ENCODE data around the gene EFNA2. TPM values are rescaled to one million over a fixed set of nuclear protein-coding genes. Genes with fewer than 3 reads are reported as not detected.
"Not testable (repeated sequence)": the region's sequence is repeated elsewhere in the genome, so short reads cannot be mapped to it uniquely, and the experiment has no call there.

The EFNA2 gene
- total RNA-seq, 4 donors from 2014 or later, result 0.76 TPM; not detected in 3

DNA sequence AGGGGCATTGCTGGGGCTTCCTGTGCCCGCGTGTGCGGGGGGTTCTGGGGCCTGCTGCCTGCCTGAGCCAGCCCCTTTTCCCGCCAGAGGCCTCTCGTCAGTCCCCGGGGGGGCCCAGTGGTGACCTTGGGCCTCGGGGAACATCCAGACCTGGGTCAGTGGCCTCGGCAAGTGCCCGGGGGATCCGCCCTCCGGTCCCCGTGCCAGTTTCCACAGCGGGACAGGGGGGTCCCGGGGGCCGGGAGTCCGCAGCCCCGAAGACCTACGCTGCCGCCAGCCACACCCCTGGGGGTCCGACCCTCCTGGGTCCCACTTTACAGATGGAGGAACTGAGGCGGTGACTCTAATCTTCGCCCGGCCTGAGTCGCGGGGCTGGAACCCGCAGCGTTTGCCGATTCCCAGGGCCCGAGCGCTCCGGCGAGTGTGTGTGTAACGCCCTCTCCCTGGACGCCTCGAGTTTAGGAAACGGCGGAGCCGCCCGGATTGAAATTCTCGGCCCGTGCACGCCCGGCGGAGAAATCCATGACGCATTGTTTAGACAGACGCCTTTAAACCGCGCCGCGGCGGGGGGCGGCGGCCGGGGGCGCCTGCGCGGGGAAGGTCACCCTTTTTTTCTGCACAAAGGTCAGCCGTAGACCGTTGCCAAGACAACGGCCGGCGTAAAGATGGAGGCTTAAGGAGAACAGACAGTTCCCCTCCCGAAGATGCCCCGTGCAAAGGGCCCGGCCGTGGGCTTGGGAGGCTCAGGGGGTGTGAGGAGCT lies 39.3 kb downstream of the EFNA2 start:
- H3K4me3 ChIP-seq, result peak overlapping the region; percentile 19 to 25
- no peak overlapping the region for H3K27ac ChIP-seq
- H3K27me3 ChIP-seq, result peaks cover 0 to 10% of the 10 kb centered on the region in 2 donors
- H3K36me3 ChIP-seq, result no peaks in the 10 kb centered on the region
- intact Hi-C loops (cut with DNase I; ENCODE audit: low total_unique reads), result no loop called here
- H3K9me3 ChIP-seq, result no peaks in the 10 kb centered on the region
- TF ChIP-seq POLR2A (IDR thresholded peaks at IDR 0.05), result no peak
- TF ChIP-seq, protein P1, sequence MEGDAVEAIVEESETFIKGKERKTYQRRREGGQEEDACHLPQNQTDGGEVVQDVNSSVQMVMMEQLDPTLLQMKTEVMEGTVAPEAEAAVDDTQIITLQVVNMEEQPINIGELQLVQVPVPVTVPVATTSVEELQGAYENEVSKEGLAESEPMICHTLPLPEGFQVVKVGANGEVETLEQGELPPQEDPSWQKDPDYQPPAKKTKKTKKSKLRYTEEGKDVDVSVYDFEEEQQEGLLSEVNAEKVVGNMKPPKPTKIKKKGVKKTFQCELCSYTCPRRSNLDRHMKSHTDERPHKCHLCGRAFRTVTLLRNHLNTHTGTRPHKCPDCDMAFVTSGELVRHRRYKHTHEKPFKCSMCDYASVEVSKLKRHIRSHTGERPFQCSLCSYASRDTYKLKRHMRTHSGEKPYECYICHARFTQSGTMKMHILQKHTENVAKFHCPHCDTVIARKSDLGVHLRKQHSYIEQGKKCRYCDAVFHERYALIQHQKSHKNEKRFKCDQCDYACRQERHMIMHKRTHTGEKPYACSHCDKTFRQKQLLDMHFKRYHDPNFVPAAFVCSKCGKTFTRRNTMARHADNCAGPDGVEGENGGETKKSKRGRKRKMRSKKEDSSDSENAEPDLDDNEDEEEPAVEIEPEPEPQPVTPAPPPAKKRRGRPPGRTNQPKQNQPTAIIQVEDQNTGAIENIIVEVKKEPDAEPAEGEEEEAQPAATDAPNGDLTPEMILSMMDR (IDR thresholded peaks at IDR 0.05), result no peak
- H3K4me1 ChIP-seq, result no peaks in the 10 kb centered on the region
- DNase-seq, result peak; percentile 31 to 40

DNA sequence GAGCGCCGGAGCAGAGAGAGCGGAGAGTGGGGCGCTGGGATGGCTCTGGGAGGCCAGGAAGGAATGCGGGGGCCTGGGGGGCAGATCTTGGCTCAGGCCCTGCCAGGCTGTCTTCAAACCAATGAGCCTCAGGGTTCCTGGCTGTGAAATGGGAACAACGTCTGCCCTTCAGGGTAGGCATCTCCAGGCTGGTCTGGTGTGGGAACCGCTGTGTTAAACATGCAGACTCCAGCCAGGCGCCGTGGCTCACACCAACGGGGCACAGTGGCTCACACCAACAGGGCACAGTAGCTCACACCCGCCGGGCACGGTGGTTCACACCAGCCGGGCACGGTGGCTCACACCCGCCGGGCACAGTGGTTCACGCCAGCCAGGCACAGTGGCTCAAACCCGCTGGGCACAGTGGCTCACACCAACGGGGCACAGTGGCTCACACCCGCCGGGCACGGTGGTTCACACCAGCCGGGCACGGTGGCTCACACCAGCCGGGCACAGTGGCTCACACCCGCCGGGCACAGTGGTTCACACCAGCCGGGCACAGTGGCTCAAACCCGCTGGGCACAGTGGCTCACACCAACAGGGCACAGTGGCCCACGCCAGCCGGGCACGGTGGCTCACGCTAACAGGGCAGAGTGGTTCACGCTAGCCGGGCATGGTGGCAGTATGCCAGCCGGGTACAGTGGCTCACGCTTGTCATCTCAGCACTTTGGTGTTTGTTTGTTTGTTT lies 40.1 kb downstream of the EFNA2 start:
- TF ChIP-seq, protein P1 (IDR thresholded peaks at IDR 0.05), result no peak
- no peak for TF ChIP-seq POLR2A (IDR thresholded peaks at IDR 0.05)
- H3K4me3 ChIP-seq, result peak overlapping the region in 1 of 2 donors; percentile 25
- no peaks in the 10 kb centered on the region for H3K4me1 ChIP-seq
- H3K27ac ChIP-seq, result no peak overlapping the region
- H3K36me3 ChIP-seq, result no peaks in the 10 kb centered on the region
- intact Hi-C loops (cut with DNase I; ENCODE audit: low total_unique reads), result no loop called here
- peaks cover 0 to 8% of the 10 kb centered on the region in 2 donors for H3K27me3 ChIP-seq
- no peaks in the 10 kb centered on the region for H3K9me3 ChIP-seq
- no peak for DNase-seq

DNA sequence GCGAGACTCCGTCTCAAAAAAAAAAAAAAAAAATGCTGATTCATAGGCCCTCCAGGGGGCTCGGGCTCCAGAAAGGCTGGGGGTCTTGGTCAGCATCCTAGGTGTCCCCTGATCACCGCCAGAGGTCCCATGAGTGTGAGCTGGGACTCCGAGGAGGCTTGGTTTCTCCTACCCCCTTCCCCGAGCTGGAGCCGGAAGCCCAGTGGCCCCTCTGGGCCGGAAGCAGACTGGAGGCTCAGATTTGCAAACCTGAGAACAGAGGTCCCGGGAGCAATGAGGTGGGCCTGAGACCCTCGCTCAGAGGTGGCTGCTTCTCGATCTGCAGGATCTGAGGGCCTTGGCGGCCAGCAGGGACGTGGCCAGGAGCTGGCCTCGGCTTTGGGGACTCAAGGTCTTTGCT lies 41.5 kb downstream of the EFNA2 start:
- TF ChIP-seq POLR2A (IDR thresholded peaks at IDR 0.05), result no peak
- TF ChIP-seq, protein P1 (IDR thresholded peaks at IDR 0.05), result no peak
- Histone ChIP-seq H3K27me3 (peaks cover 0 to 8% of the 10 kb centered on the region in 2 donors), H3K9me3 (no peaks in the 10 kb centered on the region), H3K4me3 (no peak overlapping the region), H3K4me1 (no peaks in the 10 kb centered on the region), H3K27ac (no peak overlapping the region), H3K36me3 (no peaks in the 10 kb centered on the region)
- no peak for DNase-seq
- intact Hi-C loops (cut with DNase I; ENCODE audit: low total_unique reads), result no loop called here

DNA sequence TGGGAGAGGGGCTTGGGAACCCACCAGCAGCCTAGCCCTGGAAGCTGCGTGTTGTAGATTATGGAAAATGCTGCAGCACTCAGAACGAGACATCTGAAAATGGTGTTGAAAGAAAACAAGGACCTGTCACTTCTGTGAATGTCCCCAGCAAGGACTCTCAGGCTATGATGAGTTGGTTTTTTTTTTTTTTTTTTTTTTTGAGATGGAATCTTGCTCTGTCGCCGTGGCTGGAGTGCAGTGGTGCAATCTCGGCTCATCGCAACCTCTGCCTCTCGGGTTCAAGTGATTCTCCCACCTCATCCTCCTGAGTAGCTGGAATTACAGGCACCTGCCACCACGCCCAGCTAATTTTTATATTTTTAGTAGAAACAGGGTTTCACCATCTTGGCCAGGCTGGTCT lies 46.5 kb downstream of the EFNA2 start:
- H3K4me3 ChIP-seq; DNase-seq; intact Hi-C loops (cut with DNase I; ENCODE audit: low total_unique reads); H3K9me3 ChIP-seq; H3K36me3 ChIP-seq; H3K27ac ChIP-seq; H3K4me1 ChIP-seq; H3K27me3 ChIP-seq: not testable (repeated sequence)

DNA sequence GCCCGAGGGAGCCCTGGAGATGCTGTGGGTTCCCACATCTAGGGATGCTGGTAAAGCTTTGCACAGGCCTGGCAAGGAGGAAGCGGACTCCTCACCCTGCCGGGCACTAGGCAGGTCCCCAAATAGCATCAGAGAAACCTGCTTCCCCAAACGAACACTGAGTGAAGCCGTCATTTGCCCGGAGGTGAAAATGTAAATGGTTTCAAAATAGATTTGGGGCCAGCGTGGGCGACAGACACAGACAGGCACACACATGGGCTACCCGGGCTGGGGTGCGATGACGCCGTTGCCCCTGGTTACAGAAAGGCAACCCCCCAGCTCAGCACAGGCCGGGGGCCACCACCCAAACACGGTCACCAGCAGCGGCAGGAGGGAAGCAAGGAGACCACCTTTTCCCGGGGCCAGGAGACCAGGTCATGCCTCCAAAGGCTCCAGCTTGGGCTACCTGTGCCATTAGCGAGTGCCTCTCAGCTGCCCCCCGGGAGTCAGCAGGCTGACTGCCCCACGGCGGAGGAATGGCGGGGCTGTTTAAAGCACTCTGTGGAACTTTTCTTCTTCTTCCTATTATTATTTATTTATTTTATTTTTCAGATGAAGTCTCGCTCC lies 50.5 kb downstream of the EFNA2 start:
- TF ChIP-seq, protein P1 (IDR thresholded peaks at IDR 0.05), result no peak
- TF ChIP-seq POLR2A (IDR thresholded peaks at IDR 0.05), result no peak
- Histone ChIP-seq H3K4me1 (no peaks in the 10 kb centered on the region), H3K36me3 (no peaks in the 10 kb centered on the region), H3K4me3 (no peak overlapping the region), H3K9me3 (no peaks in the 10 kb centered on the region), H3K27ac (no peak overlapping the region), H3K27me3 (no peaks in the 10 kb centered on the region)
- intact Hi-C loops (cut with DNase I; ENCODE audit: low total_unique reads), result no loop called here
- DNase-seq, result no peak

Measured in uterus (tissue), 4 donors.